CD4-positive, alpha-beta memory T cell (primary cell): ENCODE measurements around the gene INPP4B. TPM values are rescaled to one million over a fixed set of nuclear protein-coding genes. Genes with fewer than 3 reads are reported as not detected.

ENCODE experiments used
- CTCF ChIA-PET: fragments of 350-600 bp; sonication (Branson Sonifier 250); formaldehyde crosslinking; loops from one replicate; lab custom pipeline; 2021; ENCODE audit warnings: inconsistent platforms; ENCODE audit not compliant: partially characterized antibody; lab: Charles Lee
- POLR2A ChIA-PET: fragments of 350-600 bp; sonication (Branson Sonifier 250); formaldehyde crosslinking; loops from one replicate; lab custom pipeline; 2021; ENCODE audit not compliant: partially characterized antibody; lab: Charles Lee
- DNase-seq, 5 donors: peaks; one replicate each; pipeline versions ENCODE4 v3.0.0 to v3.0.0-alpha.2; 2020 to 2022; ENCODE audit warnings: mixed read lengths in 1 of 5
- H3K27ac ChIP-seq: one replicate; pipeline ENCODE4 v1.7.0; 2013; ENCODE audit warnings: low read depth, low read length
- H3K27me3 ChIP-seq: 2 replicates; pipeline ENCODE4 v1.7.0; 2013; ENCODE audit warnings: mild to moderate bottlenecking, low read length, moderate library complexity; ENCODE audit not compliant: insufficient read depth
- H3K36me3 ChIP-seq: 2 replicates; pipeline ENCODE4 v1.7.0; 2013; ENCODE audit warnings: mild to moderate bottlenecking, low read length, moderate library complexity; ENCODE audit not compliant: insufficient read depth
- H3K4me1 ChIP-seq: 2 replicates; pipeline ENCODE4 v1.7.0; 2013; ENCODE audit warnings: mild to moderate bottlenecking, low read length, moderate library complexity; ENCODE audit not compliant: insufficient read depth
- H3K4me3 ChIP-seq, 2 donors: one replicate each; pipeline ENCODE4 v1.7.0; 2013; ENCODE audit warnings: low read length in 2 of 2, mild to moderate bottlenecking in 1 of 2
- H3K9me3 ChIP-seq, 2 donors: one replicate each; pipeline ENCODE4 v1.7.0; 2013; ENCODE audit warnings: low read length in 2 of 2, control low read depth in 1 of 2; ENCODE audit not compliant: control insufficient read depth in 1 of 2
- H3K27ac Mint-ChIP-seq, 7 donors: one replicate each; pipeline ENCODE4 v1.8.0; 2020 to 2021; ENCODE audit warnings: mixed read lengths in 7 of 7, mild to moderate bottlenecking in 6 of 7, inconsistent platforms in 3 of 7, moderate library complexity in 3 of 7
- H3K27me3 Mint-ChIP-seq, 2 donors: one replicate each; pipeline ENCODE4 v1.8.0; 2020 to 2021; ENCODE audit warnings: mixed read lengths in 2 of 2
- H3K36me3 Mint-ChIP-seq, 2 donors: one replicate each; pipeline ENCODE4 v1.8.0; 2020 to 2021; ENCODE audit warnings: mixed read lengths in 2 of 2, inconsistent platforms in 1 of 2, mild to moderate bottlenecking in 1 of 2
- H3K4me1 Mint-ChIP-seq, 4 donors: one replicate each; pipeline ENCODE4 v1.8.0; 2020 to 2021; ENCODE audit warnings: mixed read lengths in 4 of 4, mild to moderate bottlenecking in 1 of 4
- H3K4me3 Mint-ChIP-seq, 8 donors: one replicate each; pipeline ENCODE4 v1.8.0; 2020 to 2021; ENCODE audit warnings: mixed read lengths in 8 of 8, mild to moderate bottlenecking in 7 of 8, moderate library complexity in 6 of 8, inconsistent platforms in 3 of 8
- H3K9me3 Mint-ChIP-seq, 8 donors: one replicate each; pipeline ENCODE4 v1.8.0; 2020 to 2021; ENCODE audit warnings: mixed read lengths in 8 of 8, mild to moderate bottlenecking in 5 of 8, inconsistent platforms in 3 of 8, moderate library complexity in 1 of 8
- intact Hi-C: fragments of 100-400 bp; cut with micrococcal nuclease; formaldehyde crosslinking; loops from one replicate; pipeline ENCODE4 v1.15.1; 2023
- polyA plus RNA-seq, 2 donors: library from polyadenylated mRNA; unstranded; fragments of 300-500 nt; fragmentation: Illumina TruSeq; gene quantifications; one replicate each; pipeline ENCODE4 v1.2.3, GENCODE V29; 2021
- total RNA-seq, 2 experiments: library from RNA; stranded (reverse); gene quantifications; one replicate each; pipeline ENCODE4 v1.2.3, GENCODE V29; 2021

Gene INPP4B
- total and polyA plus RNA-seq, 4 experiments from 2014 or later: 76.7 to 112 (median 80.8) TPM

GRCh38 chr4:142034101-142034500, 812.0 kb downstream of the INPP4B start:
- Histone ChIP-seq H3K27ac (no peak overlapping the region), H3K36me3 (no peaks in the 10 kb centered on the region), H3K4me3 (no peak overlapping the region), H3K4me1 (no peaks in the 10 kb centered on the region), H3K9me3 (no peaks in the 10 kb centered on the region), H3K27me3 (no peaks in the 10 kb centered on the region)
- Mint-ChIP-seq H3K27ac (peak overlapping the region in 5 of 7 donors; percentile 5 to 87 (median 25)), H3K4me3 (peak overlapping the region in 1 of 8 donors; percentile 66), H3K4me1 (peaks cover 14 to 26% (median 20%) of the 10 kb centered on the region in 4 donors), H3K9me3 (no peaks in the 10 kb centered on the region), H3K36me3 (peaks cover 35 to 54% of the 10 kb centered on the region in 2 donors), H3K27me3 (no peaks in the 10 kb centered on the region)
- POLR2A ChIA-PET: no interaction called here
- intact Hi-C loops: no loop called here
- CTCF ChIA-PET: no interaction called here
- no peak for DNase-seq

GRCh38 chr4:142030010-142030409, 816.1 kb downstream of the INPP4B start:
- Histone ChIP-seq H3K27ac (no peak overlapping the region), H3K9me3 (no peaks in the 10 kb centered on the region), H3K27me3 (no peaks in the 10 kb centered on the region), H3K4me1 (no peaks in the 10 kb centered on the region), H3K4me3 (no peak overlapping the region), H3K36me3 (no peaks in the 10 kb centered on the region)
- ChIA-PET CTCF (no interaction called here), POLR2A (no interaction called here)
- Mint-ChIP-seq H3K4me3 (no peak overlapping the region), H3K27ac (peak overlapping the region in 4 of 7 donors; percentile 44 to 67 (median 60)), H3K4me1 (peaks cover 5 to 12% (median 10%) of the 10 kb centered on the region in 4 donors), H3K36me3 (peaks cover 46 to 56% of the 10 kb centered on the region in 2 donors), H3K9me3 (no peaks in the 10 kb centered on the region), H3K27me3 (no peaks in the 10 kb centered on the region)
- intact Hi-C loops: no loop called here
- no peak for DNase-seq

- no peak for DNase-seq
- no peak overlapping the region for H3K4me3 Mint-ChIP-seq
- H3K27ac Mint-ChIP-seq: no peak overlapping the region
- CTCF ChIA-PET: no interaction called here
- peaks cover 0 to 4% (median 0%) of the 10 kb centered on the region in 8 donors for H3K9me3 Mint-ChIP-seq
- no peak overlapping the region for H3K27ac ChIP-seq
- H3K27me3 ChIP-seq: no peaks in the 10 kb centered on the region
- intact Hi-C loops: no loop called here
- H3K4me1 ChIP-seq: no peaks in the 10 kb centered on the region
- POLR2A ChIA-PET: no interaction called here
- H3K36me3 ChIP-seq: no peaks in the 10 kb centered on the region
- peaks cover 0 to 1% of the 10 kb centered on the region in 2 donors for H3K27me3 Mint-ChIP-seq
- H3K4me3 ChIP-seq: no peak overlapping the region
- no peaks in the 10 kb centered on the region for H3K9me3 ChIP-seq
- peaks cover 0 to 6% (median 5%) of the 10 kb centered on the region in 4 donors for H3K4me1 Mint-ChIP-seq
- H3K36me3 Mint-ChIP-seq: peaks cover 9 to 10% of the 10 kb centered on the region in 2 donors
Measured at GRCh38 chr4:142021761-142022160, 824.3 kb downstream of the INPP4B start.

GRCh38 chr4:142021181-142021580, 824.9 kb downstream of the INPP4B start:
- Mint-ChIP-seq H3K27ac (no peak overlapping the region), H3K4me3 (no peak overlapping the region)

GRCh38 chr4:142016031-142016430, 830.1 kb downstream of the INPP4B start:
- DNase-seq: no peak
- intact Hi-C loops: no loop called here
- peaks cover 5 to 30% (median 12%) of the 10 kb centered on the region in 8 donors for H3K9me3 Mint-ChIP-seq
- H3K27ac Mint-ChIP-seq: peak overlapping the region in 1 of 7 donors; percentile 32
- Histone ChIP-seq H3K4me3 (no peak overlapping the region), H3K9me3 (no peaks in the 10 kb centered on the region), H3K27ac (no peak overlapping the region), H3K27me3 (no peaks in the 10 kb centered on the region), H3K36me3 (no peaks in the 10 kb centered on the region), H3K4me1 (no peaks in the 10 kb centered on the region)
- ChIA-PET CTCF (no interaction called here), POLR2A (no interaction called here)
- H3K4me3 Mint-ChIP-seq: no peak overlapping the region
- H3K27me3 Mint-ChIP-seq: peaks cover 9% of the 10 kb centered on the region in 2 donors
- H3K36me3 Mint-ChIP-seq: no peaks in the 10 kb centered on the region
- H3K4me1 Mint-ChIP-seq: peaks cover 0 to 6% (median 5%) of the 10 kb centered on the region in 4 donors

More at GRCh38 chr4:142021181-142021580, 824.9 kb downstream of the INPP4B start:
- Histone ChIP-seq H3K4me1 (no peaks in the 10 kb centered on the region), H3K36me3 (no peaks in the 10 kb centered on the region), H3K9me3 (no peaks in the 10 kb centered on the region), H3K27me3 (no peaks in the 10 kb centered on the region), H3K27ac (no peak overlapping the region), H3K4me3 (no peak overlapping the region)
- intact Hi-C loops: no loop called here
- H3K4me1 Mint-ChIP-seq: peaks cover 0 to 6% (median 5%) of the 10 kb centered on the region in 4 donors
- no peak for DNase-seq
- H3K36me3 Mint-ChIP-seq: peaks cover 8 to 10% of the 10 kb centered on the region in 2 donors
- H3K27me3 Mint-ChIP-seq: peaks cover 0 to 4% of the 10 kb centered on the region in 2 donors
- ChIA-PET CTCF (no interaction called here), POLR2A (no interaction called here)
- peaks cover 0 to 8% (median 0%) of the 10 kb centered on the region in 8 donors for H3K9me3 Mint-ChIP-seq

GRCh38 chr4:142009751-142010150, 836.4 kb downstream of the INPP4B start:
- peaks cover 8 to 15% of the 10 kb centered on the region in 2 donors for H3K27me3 Mint-ChIP-seq
- ChIA-PET CTCF (interaction anchor here (0.7 kb wide), 1 partner anchor 67 kb away, joined by 3 read pairs; no protein-coding TSS in a partner anchor), POLR2A (no interaction called here)
- intact Hi-C loops: no loop called here
- peaks cover 7 to 47% (median 32%) of the 10 kb centered on the region in 8 donors for H3K9me3 Mint-ChIP-seq
- H3K4me1 ChIP-seq: no peaks in the 10 kb centered on the region
- H3K36me3 Mint-ChIP-seq: no peaks in the 10 kb centered on the region
- H3K27me3 ChIP-seq: no peaks in the 10 kb centered on the region
- H3K9me3 ChIP-seq: no peaks in the 10 kb centered on the region
- H3K27ac Mint-ChIP-seq: no peak overlapping the region
- no peaks in the 10 kb centered on the region for H3K36me3 ChIP-seq
- no peak overlapping the region for H3K4me3 ChIP-seq
- no peaks in the 10 kb centered on the region for H3K4me1 Mint-ChIP-seq
- no peak for DNase-seq
- no peak overlapping the region for H3K4me3 Mint-ChIP-seq
- no peak overlapping the region for H3K27ac ChIP-seq

GRCh38 chr4:142005519-142005918, 840.6 kb downstream of the INPP4B start:
- Histone ChIP-seq H3K27me3 (no peaks in the 10 kb centered on the region), H3K9me3 (no peaks in the 10 kb centered on the region), H3K27ac (no peak overlapping the region), H3K36me3 (no peaks in the 10 kb centered on the region), H3K4me1 (no peaks in the 10 kb centered on the region), H3K4me3 (no peak overlapping the region)
- no peaks in the 10 kb centered on the region for H3K4me1 Mint-ChIP-seq
- H3K27me3 Mint-ChIP-seq: peaks cover 6% of the 10 kb centered on the region in 2 donors
- ChIA-PET POLR2A (no interaction called here), CTCF (no interaction called here)
- DNase-seq: no peak
- H3K27ac Mint-ChIP-seq: no peak overlapping the region
- no peaks in the 10 kb centered on the region for H3K36me3 Mint-ChIP-seq
- peaks cover 2 to 37% (median 19%) of the 10 kb centered on the region in 8 donors for H3K9me3 Mint-ChIP-seq
- no peak overlapping the region for H3K4me3 Mint-ChIP-seq
- intact Hi-C loops: no loop called here
